Stimulated activated CD4-positive, alpha-beta T cell treated with anti-CD3 and anti-CD28 coated beads, Interleukin-15, amount 100 ng/mL, for 24 hours (primary cell): ENCODE data around the gene COL19A1.
"Not testable (repeated sequence)": the region's sequence is repeated elsewhere in the genome, so short reads cannot be mapped to it uniquely, and the experiment has no call there.

ENCODE experiments used
- DNase-seq: peaks from one replicate; pipeline ENCODE4 v3.0.0-alpha.2; 2020

The COL19A1 gene

DNA sequence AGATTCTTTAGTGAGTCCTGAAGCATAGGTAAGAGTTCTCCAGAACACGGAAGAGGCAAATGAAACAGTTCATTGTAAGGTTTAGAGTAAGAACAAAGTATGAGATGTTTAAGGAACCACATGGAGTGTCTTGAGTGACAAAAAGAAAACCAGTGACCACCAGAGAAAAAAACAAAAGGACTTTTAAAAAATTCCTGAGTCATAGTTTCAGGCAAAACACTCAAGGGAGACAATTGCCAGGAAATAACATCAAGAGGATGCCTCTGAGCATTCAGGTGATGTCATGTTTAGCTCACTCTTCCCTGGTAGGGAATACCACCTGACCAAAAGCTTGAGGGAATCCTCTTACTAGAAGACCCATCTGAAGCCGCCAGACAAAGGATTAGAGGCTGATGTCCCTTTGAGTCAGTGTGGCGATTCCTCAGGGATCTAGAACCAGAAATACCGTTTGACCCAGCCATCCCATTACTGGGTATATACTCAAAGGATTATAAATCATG lies 110.3 kb downstream of the COL19A1 start:
- no peak for DNase-seq

DNA sequence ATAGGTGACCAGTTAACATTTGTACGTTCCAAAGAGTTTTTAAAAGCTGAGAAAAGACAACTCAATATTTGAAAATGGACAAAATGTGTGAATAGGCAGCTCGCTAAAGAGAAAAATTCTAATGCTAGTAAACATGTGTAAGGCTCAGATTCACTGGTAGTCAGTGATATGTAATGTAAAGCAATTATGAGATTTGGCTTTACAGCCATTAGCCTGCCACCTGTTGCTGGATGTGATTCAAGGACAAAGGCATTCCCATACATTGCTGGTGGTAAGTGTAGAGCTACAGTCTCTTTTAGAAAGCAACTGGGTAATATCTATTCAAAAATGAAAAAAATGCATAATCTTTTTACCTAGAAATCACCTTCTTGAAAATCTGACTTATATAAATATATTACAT lies 114.3 kb downstream of the COL19A1 start:
- DNase-seq, result no peak

DNA sequence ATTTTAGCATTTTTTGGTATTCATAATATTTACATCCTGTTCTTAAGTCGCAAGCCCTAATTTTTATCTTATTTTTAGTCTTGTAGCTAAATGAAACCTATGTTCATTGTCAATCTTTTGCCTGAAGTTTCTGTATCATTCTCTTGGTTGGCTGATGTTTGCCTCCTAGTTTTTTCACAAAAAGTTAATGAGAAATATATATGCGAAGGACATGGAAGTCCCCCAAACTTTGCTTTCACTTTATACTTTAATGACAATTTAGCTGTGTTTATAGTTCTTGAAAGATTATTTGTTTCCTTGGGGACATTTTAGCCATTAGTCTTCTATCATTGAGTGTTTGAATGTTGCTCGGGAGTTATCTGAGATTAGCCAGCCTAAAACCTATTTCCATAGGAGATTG lies 118.2 kb downstream of the COL19A1 start:
- no peak for DNase-seq

DNA sequence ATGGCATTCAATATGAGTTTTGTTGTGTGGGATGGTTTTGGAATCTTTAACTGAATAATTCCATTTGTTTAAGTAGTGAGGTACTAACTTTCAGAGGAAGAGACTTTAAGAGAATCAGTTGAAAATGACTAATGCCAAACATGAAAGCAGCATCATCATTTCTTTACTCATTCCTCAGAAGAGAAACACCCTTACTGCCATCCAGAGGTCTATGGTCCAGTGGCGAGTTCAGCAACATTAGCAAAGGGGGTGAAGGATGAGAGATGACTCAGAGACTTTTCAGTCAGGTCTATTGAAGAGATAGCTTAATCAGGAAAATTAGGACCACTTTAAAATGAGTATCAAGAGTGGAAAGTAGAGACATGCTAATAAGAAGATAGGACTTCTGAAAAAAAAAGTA lies 118.8 kb downstream of the COL19A1 start:
- no peak for DNase-seq

DNA sequence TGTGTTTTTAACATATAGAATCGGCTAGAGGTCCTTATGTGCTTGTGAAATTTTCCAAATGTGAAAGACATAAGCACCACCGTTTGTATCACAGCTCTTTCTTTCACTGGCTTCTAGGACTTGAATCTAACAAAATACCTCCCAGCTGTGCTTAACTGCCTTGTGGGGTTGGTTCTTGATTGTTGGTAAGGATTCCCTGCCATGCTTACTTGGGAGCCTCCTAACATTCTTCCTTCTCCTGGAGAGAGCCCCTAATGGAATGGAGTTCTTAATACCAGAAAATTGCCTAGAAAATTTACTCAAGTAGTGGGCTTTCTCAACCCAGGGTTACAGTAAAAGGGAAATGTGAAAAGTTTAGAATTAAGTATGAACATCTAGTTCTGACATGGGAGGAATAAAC lies 121.2 kb downstream of the COL19A1 start:
- no peak for DNase-seq

GRCh38 chr6:69988458-69989126 lies 122.2 kb downstream of the COL19A1 start:
- no peak for DNase-seq

GRCh38 chr6:69994251-69994650 lies 127.9 kb downstream of the COL19A1 start:
- no peak for DNase-seq

DNA sequence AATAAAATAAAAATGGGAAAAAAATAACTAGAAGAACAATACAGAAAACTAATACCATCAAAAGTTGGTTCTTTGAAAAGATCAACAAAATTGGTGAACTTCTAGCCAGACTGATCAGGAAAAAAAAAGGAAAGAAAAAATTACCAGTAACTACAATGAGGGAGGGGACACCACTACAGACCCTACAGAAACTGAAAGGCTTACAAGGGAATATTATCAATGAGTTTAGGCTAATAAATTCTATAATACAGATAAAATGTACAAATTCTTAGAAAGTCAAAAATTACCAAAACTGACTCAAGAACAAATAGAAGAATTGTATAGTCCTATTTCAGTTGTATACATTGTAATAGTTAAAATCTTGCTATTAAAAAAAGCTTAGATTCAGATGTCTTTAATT lies 141.8 kb downstream of the COL19A1 start:
- DNase-seq, result no peak

DNA sequence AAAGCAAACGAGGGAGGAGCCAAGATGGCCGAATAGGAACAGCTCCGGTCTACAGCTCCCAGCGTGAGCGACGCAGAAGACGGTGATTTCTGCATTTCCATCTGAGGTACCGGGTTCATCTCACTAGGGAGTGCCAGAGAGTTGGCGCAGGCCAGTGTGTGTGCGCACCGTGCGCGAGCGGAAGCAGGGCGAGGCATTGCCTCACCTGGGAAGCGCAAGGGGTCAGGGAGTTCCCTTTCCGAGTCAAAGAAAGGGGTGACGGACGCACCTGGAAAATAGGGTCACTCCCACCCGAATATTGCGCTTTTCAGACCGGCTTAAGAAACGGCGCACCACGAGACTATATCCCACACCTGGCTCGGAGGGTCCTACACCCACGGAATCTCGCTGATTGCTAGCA lies 144.0 kb downstream of the COL19A1 start:
- DNase-seq, result not testable (repeated sequence)

DNA sequence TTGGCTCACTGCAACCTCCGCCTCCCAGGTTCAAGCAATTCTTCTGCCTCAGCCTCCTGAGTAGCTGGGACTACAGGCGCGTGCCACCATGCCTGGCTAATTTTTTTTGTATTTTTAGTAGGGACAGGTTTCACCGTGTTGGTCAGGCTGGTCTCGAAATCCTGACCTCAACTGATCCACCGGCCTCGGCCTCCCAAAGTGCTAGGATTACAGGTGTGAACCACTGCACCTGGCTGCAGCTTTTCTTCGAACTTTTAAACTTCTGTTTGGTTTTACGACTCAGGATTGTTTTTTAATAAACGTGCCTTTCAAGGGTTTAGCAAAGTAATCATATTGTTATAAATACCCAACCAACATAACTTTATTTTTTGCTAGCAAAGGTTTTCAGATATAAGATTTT lies 156.8 kb downstream of the COL19A1 start:
- DNase-seq, result not testable (repeated sequence)

DNA sequence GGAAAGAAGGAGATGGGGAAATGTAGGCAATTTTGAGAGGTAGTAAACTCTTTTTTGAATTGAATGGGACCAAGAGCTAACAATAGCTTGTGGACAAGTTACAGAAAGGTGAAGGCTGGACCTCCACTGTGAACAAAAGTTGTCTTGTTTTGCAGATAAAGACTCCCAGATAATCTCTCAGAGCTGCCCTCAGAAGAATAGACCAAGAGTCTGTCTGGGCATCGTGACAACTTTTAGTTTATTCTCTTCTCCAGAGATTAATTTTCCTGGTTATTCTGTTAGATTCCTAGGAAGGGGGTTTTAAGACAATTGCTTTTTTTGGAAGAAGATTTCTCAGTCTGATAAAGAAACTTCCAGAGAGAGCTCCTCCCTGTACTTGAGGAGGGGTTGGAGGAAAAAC lies 161.9 kb downstream of the COL19A1 start:
- no peak for DNase-seq

GRCh38 chr6:70028926-70029325 lies 162.6 kb downstream of the COL19A1 start:
- no peak for DNase-seq

GRCh38 chr6:70033781-70034180 lies 167.4 kb downstream of the COL19A1 start:
- no peak for DNase-seq

DNA sequence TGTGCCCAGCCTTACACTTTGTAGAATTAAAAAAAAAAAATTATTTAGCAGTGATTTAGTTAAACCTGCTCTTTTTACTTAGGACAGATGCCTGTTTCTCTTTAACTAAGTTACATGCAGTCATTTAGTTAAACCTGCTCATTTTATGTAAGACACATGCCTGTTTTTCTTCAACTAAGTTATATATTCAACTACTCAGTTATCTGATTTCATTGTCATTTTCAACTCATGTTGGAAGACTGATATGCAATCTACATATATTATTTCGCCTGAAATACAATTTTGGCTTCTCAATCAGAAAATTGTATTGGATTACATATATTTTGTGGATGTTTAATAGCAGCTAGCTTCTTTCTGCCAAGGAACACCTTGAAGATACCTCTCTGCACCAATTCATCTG lies 171.1 kb downstream of the COL19A1 start:
- DNase-seq, result no peak

- no peak for DNase-seq
Observed at GRCh38 chr6:70040766-70041165, 174.4 kb downstream of the COL19A1 start.

DNA sequence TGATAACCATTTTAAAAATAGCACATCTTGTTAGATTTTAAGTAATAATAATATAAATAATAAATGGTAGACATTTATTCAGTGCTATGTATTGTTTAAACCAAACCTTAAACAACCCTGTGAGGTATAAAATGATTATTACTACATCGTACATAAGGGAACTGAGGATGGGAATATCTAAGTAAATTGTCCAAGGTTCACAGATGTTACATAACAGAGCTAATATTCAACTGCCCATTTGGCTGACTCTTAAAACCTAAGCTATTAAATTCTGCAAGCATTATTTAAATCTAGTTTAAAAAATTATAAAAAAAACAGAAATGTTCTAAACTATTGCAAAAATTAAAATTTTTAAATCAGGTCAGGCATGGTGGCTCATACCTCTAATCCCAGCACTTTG lies 175.1 kb downstream of the COL19A1 start:
- no peak for DNase-seq

DNA sequence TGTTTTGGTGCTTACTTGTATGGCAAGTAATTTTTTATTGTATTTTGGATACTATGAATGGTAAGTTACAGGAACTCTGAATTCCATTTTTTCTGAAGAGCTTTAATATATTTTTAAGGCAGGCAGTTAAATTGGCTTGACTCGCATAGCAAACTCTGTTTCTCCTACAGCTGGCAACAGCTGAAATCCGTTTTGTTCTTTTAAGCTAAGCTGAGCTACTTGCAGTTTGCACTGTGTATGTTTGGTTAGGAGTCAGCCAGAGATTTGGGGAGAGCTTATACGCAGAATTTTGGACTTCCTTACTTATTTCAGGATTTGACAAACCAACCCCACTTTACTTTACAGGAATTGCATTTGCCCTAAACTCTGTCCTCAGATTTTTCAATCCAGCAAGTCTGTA lies 179.1 kb downstream of the COL19A1 start:
- DNase-seq, result no peak

- DNase-seq, result no peak
Observed at GRCh38 chr6:70051197-70052124, 185.1 kb downstream of the COL19A1 start.

DNA sequence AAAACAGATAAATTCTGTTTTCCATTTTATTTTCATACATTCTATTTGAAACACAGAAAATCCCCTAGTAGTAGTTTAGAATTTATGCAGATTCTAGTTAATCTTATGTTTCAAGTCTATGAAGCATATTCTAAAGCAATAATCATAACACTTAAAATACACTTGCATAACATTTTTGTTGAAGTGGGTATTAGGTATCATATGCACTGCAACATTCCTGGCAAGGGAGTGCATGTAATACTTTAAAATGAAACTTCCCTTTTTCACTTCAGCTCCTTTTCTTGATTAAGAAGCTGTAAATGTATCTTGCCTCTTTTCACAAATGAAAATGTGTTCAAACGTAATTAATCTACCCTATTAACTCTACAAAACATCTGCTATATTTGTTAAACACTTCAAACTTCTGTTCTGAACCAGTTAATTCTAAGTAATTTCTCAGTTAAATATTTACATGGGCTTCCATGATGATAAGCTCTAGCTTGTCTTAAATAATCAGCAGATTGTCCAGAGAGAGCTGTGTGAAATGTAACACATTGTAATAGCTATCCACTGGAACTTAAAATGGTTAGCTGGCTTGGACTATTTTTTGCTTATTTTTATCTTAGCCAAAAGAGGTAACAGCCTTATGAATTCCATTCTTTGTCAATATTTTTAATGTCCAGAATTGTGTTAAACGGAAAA lies 192.8 kb downstream of the COL19A1 start:
- DNase-seq, result no peak

GRCh38 chr6:70060680-70061079 lies 194.3 kb downstream of the COL19A1 start:
- DNase-seq, result no peak

GRCh38 chr6:70061546-70061945 lies 195.2 kb downstream of the COL19A1 start:
- no peak for DNase-seq

DNA sequence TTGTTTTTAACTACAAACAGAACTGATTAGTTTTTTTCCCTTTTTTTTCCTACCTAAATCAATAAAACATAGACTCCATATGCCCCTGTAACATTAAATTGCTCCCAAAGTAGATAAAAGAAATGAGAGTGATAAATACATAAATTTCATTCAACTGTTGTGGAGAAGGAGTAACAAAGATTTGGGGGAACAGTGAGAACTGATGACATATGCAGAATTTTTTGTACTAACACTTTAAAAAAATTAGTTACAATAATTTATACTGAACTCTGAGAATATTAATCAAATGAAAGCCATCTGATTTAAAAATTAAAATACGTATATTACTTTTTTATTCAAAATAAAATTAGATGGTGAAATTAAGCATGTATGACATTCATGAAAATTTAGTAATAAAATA lies 195.7 kb downstream of the COL19A1 start:
- no peak for DNase-seq

DNA sequence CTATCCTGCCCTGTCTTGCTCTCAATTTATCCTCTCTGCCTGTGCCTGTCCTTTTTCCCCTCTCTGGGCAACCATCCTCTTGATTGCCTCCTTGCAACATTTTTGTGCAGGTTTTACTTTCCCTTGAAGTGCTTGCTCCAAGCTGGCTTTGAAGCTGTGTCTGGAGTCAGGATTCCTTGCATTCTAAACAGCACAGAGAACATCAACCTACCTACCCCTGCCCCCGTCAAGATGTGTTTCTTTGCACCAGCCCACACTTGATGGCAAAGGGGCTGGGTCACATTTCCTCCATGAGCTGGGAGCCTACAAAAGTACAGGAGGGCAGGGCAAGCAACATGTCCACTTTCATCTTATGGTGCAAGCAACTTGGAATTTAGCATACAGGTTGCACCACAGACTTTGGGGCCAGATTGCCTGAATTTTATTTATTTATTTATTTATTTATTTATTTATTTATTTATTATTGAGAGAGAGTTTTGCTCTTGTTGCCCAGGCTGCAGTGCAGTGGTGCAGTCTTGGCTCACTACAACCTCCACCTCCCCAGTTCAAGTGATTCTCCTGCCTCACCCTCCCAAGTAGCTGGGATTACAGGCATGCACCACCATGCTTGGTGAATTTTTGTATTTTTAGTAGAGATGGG lies 206.3 kb downstream of the COL19A1 start:
- no peak for DNase-seq
